HG02970 (cell line): ENCODE results near the gene PDE6D.

Experiments used
- ATAC-seq: cut with Tn5 transposase; IDR thresholded peaks from one replicate; pipeline ENCODE4 v1.9.1; 2021; ENCODE audit warnings: mild to moderate bottlenecking, moderate library complexity, moderate number of reproducible peaks; ENCODE audit not compliant: unreplicated experiment, low FRiP score

PDE6D gene

GRCh38 chr2:231708773-231709635 is 72.1 kb downstream of the PDE6D start:
- ATAC-seq: no peak

- peak; percentile 63 for ATAC-seq
Measured at GRCh38 chr2:231707927-231708772, 72.9 kb downstream of the PDE6D start, which contains the start of gene PTMA. TSS of gene PTMA (plus strand) at chr2:231708525. CDS start at chr2:231708707, 182 bp downstream.

GRCh38 chr2:231707625-231707926 is 73.5 kb downstream of the PDE6D start:
- ATAC-seq: no peak

- ATAC-seq: peak; percentile 32
Measured at GRCh38 chr2:231706731-231707624, 74.1 kb downstream of the PDE6D start.

- ATAC-seq: no peak
Measured at GRCh38 chr2:231704017-231704416, 77.1 kb downstream of the PDE6D start.

GRCh38 chr2:231701456-231702373 is 79.4 kb downstream of the PDE6D start:
- no peak for ATAC-seq

GRCh38 chr2:231699006-231699405 is 82.1 kb downstream of the PDE6D start:
- ATAC-seq: no peak

GRCh38 chr2:231696004-231696367 is 85.1 kb downstream of the PDE6D start:
- ATAC-seq: no peak

- ATAC-seq: no peak
Measured at GRCh38 chr2:231693956-231694355, 87.1 kb downstream of the PDE6D start.

- ATAC-seq: no peak
Measured at GRCh38 chr2:231692847-231693246, 88.2 kb downstream of the PDE6D start.

- no peak for ATAC-seq
Measured at GRCh38 chr2:231691251-231691772, 89.8 kb downstream of the PDE6D start.

- no peak for ATAC-seq
Measured at GRCh38 chr2:231689124-231689893, 91.8 kb downstream of the PDE6D start.

GRCh38 chr2:231688719-231689118 is 92.4 kb downstream of the PDE6D start:
- ATAC-seq: no peak

- no peak for ATAC-seq
Measured at GRCh38 chr2:231687961-231688360, 93.1 kb downstream of the PDE6D start.

GRCh38 chr2:231687133-231687852 is 93.8 kb downstream of the PDE6D start:
- no peak for ATAC-seq

- no peak for ATAC-seq
Measured at GRCh38 chr2:231686192-231687100, 94.6 kb downstream of the PDE6D start.
